ENCODE results near the gene FAM171A1.

The FAM171A1 gene

GRCh38 chr10:15373199-15373598 is 2.1 kb upstream of the FAM171A1 start:
- no peak for DNase-seq

GRCh38 chr10:15370212-15370855 is 755 bp downstream of the FAM171A1 start:
- peak; percentile 49 for DNase-seq

- peak; percentile 41 for DNase-seq
Measured at GRCh38 chr10:15369256-15370211, 1.6 kb downstream of the FAM171A1 start.

- DNase-seq, result no peak
Measured at GRCh38 chr10:15368101-15368855, 2.8 kb downstream of the FAM171A1 start.

GRCh38 chr10:15367296-15368085 is 3.6 kb downstream of the FAM171A1 start:
- no peak for DNase-seq

DNA sequence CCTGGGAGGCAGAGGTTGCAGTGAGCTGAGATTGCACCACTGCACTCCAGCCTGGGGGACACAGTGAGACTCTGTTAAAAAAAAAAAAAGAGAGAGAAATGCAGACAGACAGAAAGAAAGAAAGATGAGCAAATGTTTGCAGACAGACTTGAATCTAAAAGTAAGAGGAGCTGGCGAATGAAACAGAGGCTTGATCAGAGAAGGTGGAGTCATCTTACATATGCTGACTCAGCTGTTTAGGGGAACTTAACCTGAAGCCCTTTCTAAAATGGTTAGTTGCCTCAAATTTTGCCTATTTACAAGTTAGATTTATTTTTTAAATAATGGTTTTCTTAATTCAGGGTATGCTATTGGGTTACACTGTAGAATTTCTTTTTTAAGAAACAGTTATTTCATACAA is 5.4 kb downstream of the FAM171A1 start:
- DNase-seq, result no peak

GRCh38 chr10:15364001-15364400 is 7.1 kb downstream of the FAM171A1 start:
- DNase-seq, result no peak

DNA sequence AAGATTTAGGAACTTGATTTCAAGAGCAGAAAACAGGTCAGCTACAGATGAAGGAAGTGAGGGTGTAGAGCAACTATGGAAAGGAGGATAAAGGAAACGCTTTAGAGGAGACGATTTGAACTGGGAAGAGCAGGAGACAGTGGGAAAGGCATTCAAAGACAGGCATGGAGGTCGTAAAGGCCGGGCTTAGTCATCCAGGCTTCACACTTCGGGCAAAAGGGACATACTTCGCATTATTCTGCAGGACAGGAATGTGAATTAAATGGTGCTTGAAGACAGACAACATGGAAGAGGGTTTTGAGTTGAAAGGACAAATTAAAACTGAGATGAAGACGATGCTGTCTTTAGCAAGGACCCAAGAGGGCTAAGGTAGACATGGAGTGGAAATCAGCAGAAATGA is 8.1 kb downstream of the FAM171A1 start:
- DNase-seq, result no peak

DNA sequence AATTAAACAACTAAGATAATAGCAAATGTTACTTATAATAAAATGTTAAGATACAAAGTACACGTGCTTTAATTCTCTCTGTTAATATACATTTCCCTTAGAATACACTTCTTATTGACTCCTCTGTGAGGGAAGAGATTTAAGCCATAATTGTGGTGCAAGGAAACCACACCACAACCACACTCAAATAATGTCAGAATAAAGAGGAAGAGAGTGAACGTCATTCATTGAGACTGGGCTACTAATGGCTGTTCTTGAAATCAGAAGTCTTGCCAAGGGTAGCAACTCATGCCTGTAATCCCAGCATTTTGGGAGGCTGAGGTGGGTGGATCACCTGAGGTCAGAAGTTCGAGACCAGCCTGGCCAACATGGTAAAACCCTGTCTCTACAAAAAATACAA is 10.0 kb downstream of the FAM171A1 start:
- no peak for DNase-seq

DNA sequence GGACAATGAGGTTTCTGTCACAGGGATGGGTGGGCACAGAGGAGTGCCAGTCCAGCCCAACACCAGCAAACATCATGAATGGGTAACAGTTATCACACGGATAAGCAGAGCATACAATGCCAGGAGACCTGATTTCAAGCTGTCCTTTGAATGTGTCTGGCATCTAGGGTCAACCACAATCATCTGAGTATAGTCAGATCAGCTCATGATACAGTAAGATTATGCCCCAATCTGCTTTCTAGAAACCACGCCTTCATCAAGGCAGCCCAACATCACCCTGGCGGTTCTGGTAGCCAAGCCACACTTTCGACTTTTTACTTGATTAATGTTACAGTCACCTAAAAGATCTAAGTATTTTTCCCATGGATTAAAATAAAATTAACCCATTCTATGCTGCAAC is 10.5 kb downstream of the FAM171A1 start:
- no peak for DNase-seq

DNA sequence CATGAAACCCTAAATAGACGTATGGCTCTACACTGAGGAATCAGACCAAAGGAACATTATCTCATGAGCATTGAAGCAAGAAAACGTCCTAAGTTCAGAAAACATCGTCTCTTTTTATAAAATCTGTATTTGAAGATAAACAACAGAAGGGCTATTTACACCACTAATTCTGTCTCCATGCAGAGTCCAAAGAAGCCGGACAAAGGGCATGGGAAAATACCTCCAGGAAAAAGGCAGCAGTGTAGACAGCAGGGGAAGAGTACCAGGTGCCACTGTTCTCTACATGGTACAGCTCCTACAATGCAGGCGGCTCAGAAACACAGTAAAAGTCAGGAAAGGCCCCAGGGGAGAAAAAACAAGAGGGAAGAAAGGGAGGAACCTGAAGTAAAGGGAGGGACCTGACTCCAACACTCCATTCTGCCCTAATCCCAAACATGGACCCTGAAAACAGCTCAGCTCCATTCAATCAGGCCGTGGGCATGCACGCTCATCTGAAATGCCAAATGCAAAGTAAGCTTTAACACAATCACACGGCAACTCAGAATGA is 17.5 kb downstream of the FAM171A1 start:
- no peak for DNase-seq

DNA sequence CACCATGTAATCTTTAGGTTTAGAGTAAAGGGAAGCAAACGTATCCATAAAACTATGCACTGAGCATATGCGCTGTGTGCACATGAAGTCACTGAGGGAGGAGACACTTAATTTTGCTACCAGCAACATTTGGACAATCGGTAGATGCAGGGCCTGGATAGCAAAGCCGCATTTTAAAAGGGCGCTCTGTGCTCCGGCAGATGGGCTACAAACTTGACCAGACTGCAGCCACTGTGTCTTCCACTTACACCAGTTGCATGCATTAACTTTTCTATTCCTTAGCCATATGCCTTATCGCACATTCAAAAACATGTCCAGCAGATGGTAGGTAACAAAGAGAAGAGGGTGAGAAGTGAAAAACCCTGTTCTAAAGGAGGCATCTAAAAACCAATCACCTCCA is 18.3 kb downstream of the FAM171A1 start:
- DNase-seq, result no peak

GRCh38 chr10:15352201-15352600 is 18.9 kb downstream of the FAM171A1 start:
- no peak for DNase-seq

- DNase-seq, result no peak
Measured at GRCh38 chr10:15351099-15351820, 19.8 kb downstream of the FAM171A1 start.

- no peak for DNase-seq
Measured at GRCh38 chr10:15349112-15349511, 22.0 kb downstream of the FAM171A1 start.

DNA sequence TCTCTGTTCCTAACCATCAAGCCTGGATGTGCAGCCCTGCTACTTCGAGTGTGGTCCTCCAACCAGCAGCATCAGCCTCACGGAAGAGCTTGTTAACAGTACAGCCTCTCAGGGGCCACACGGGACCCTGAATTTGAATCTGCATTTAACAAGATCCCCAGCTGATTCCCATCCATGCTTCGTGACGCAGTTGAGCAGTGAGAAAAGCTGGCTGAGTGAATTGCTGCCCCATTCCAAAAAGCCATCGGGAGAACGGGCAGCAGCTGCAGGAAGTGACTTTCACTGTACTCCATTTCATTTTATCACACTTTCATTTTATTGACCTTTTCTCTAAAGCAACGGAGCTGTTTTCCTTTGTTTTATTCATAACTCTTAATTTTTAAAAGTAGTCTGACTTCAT is 22.5 kb downstream of the FAM171A1 start:
- DNase-seq, result peak; percentile 77

DNA sequence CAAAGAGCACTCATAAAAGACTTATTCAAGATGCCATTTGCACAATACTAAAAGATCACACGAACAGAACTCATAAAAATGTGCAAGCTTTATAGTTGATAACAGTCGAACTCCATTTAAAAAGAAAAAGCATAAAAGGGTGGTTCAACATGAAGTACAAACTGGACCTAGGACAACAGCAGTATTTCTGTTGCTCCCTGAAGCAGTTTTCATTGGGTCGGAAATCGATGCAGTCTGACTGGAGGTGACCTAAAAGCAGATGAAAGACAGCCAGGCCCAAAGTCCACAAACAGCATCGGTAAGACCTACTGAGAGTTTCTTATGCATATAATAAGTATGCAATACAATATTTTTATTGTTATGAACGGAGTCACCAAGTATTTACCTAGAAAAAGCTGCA is 23.9 kb downstream of the FAM171A1 start:
- DNase-seq, result no peak

- no peak for DNase-seq
Measured at GRCh38 chr10:15346440-15347141, 24.5 kb downstream of the FAM171A1 start.

DNA sequence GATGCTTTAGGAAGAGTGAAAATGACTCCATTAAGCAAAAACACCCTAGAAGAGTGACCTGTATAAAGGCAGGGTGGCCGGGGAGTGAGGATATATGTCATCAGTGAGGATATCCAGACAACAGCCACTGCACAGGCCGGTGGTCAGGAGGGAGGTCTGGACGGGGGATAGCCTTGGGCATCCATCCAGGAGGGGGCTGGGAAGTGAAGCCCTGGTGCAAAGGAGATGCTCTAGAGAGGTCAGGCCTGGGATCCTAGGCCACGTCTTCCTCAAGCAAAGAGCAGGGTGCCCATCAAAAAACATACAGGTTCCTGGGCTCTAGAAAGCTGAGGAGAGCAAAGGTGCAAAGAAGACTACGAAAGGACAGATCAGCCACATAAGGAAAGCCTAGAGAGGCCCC is 25.6 kb downstream of the FAM171A1 start:
- DNase-seq, result no peak

GRCh38 chr10:15344876-15345285 is 26.2 kb downstream of the FAM171A1 start:
- DNase-seq, result no peak

Data from right hindlimb (tissue), 1 donor.